GM19324 (cell line): ENCODE measurements around the gene HSPB2.
"Not testable (repeated sequence)": the region's sequence is repeated elsewhere in the genome, so short reads cannot be mapped to it uniquely, and the experiment has no call there.

Source experiments
- ATAC-seq: cut with Tn5 transposase; IDR thresholded peaks from one replicate; pipeline ENCODE4 v1.9.1; 2021; ENCODE audit warnings: mild to moderate bottlenecking, moderate library complexity; ENCODE audit not compliant: unreplicated experiment, low FRiP score

Gene HSPB2

GRCh38 chr11:111913031-111913861 is 712 bp downstream of the HSPB2 start:
- no peak for ATAC-seq

- ATAC-seq, result no peak
Observed at GRCh38 chr11:111913997-111914396, 1.5 kb downstream of the HSPB2 start.

GRCh38 chr11:111916768-111917167 is 4.2 kb downstream of the HSPB2 start:
- no peak for ATAC-seq

- ATAC-seq, result no peak
Observed at GRCh38 chr11:111917312-111917711, 4.8 kb downstream of the HSPB2 start.

GRCh38 chr11:111917788-111918187 is 5.3 kb downstream of the HSPB2 start:
- ATAC-seq, result no peak

GRCh38 chr11:111918390-111919256 is 6.1 kb downstream of the HSPB2 start, which contains the start of gene C11orf52:
Gene C11orf52, plus strand, starts transcription at chr11:111918913. Its CDS starts 60 bp downstream, at chr11:111918973.
- ATAC-seq, result no peak

- no peak for ATAC-seq
Observed at GRCh38 chr11:111920908-111921307, 8.4 kb downstream of the HSPB2 start.

- ATAC-seq, result no peak
Observed at GRCh38 chr11:111921541-111922230, 9.2 kb downstream of the HSPB2 start.

GRCh38 chr11:111922803-111923202 is 10.3 kb downstream of the HSPB2 start:
- no peak for ATAC-seq

- no peak for ATAC-seq
Observed at GRCh38 chr11:111923351-111923788, 10.8 kb downstream of the HSPB2 start.

GRCh38 chr11:111923951-111924350 is 11.4 kb downstream of the HSPB2 start:
- no peak for ATAC-seq

GRCh38 chr11:111925953-111926352 is 13.4 kb downstream of the HSPB2 start:
- no peak for ATAC-seq

GRCh38 chr11:111926505-111927391 is 14.2 kb downstream of the HSPB2 start:
- ATAC-seq, result peak; percentile 95

- ATAC-seq, result no peak
Observed at GRCh38 chr11:111930472-111930871, 17.9 kb downstream of the HSPB2 start.

GRCh38 chr11:111932611-111932950 is 20.0 kb downstream of the HSPB2 start:
- no peak for ATAC-seq

- ATAC-seq, result not testable (repeated sequence)
Observed at GRCh38 chr11:111933176-111933575, 20.6 kb downstream of the HSPB2 start.

GRCh38 chr11:111933872-111934271 is 21.3 kb downstream of the HSPB2 start:
- no peak for ATAC-seq

- ATAC-seq, result no peak
Observed at GRCh38 chr11:111934306-111934705, 21.8 kb downstream of the HSPB2 start.

GRCh38 chr11:111935317-111936039 is 22.9 kb downstream of the HSPB2 start:
- ATAC-seq, result no peak
